Measurements from ENCODE around the gene EVI2B.

The EVI2B gene

GRCh38 chr17:31260151-31260550 is 53.7 kb downstream of the EVI2B start:
- no peak for TF ChIP-seq CTCF (IDR thresholded peaks at IDR 0.05; ENCODE audit: insufficient read depth, low read depth, low read length, missing control alignments)
- no peak for DNase-seq (ENCODE audit: low read depth)

GRCh38 chr17:31256936-31257335 is 56.9 kb downstream of the EVI2B start:
- no peak for DNase-seq (ENCODE audit: low read depth)
- TF ChIP-seq CTCF (IDR thresholded peaks at IDR 0.05; ENCODE audit: insufficient read depth, low read depth, low read length, missing control alignments): no peak
- H3K4me3 ChIP-seq (ENCODE audit: low read depth, low read length): no peak overlapping the region

More at GRCh38 chr17:31260151-31260550, 53.7 kb downstream of the EVI2B start:
- no peak overlapping the region for H3K4me3 ChIP-seq (ENCODE audit: low read depth, low read length)

GRCh38 chr17:31254654-31255053 is 59.2 kb downstream of the EVI2B start:
- DNase-seq (ENCODE audit: low read depth): no peak
- no peak for TF ChIP-seq CTCF (IDR thresholded peaks at IDR 0.05; ENCODE audit: insufficient read depth, low read depth, low read length, missing control alignments)
- no peak overlapping the region for H3K4me3 ChIP-seq (ENCODE audit: low read depth, low read length)
